ENCODE measurements around the gene PKNOX2. TPM values are rescaled to one million over a fixed set of nuclear protein-coding genes. Genes with fewer than 3 reads are reported as not detected.

Gene PKNOX2
- total and polyA plus RNA-seq, 10 of the 15 experiments (the other 5 are each of a cell fraction or from before 2014, with no cell fraction given), result not detected

DNA sequence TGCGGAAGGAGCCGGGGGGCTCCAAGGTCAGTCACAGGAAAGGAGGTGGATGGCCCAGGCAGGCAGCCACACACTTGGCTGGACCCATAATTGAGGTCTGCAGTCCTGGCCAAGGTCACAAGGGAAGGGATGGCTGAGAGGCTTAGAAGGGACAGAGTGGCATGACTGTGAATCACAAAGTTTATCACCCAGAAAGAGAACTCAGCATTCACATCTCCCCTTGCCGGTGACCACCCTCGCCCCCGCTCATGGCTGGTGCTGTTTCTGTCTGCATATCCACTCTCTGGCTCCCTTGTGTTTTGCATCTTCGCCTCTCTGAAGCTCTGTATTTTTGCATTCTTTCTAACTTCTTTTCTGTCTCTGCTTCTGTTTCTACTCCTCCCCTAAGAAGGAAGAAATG, 214.0 kb downstream of the PKNOX2 start:
- in situ Hi-C loops (cut with MboI) (no loop called here), intact Hi-C loops (cut with micrococcal nuclease; ENCODE audit: unreplicated experiment) (no loop called here)
- Histone ChIP-seq H4K20me1 (ENCODE audit: control insufficient read depth, insufficient read depth) (no peaks in the 10 kb centered on the region), H3K27me3 (replicated peaks in 1 of 2; ENCODE audit: control insufficient read depth in 2 of 2, insufficient read depth in 2 of 2, low read length in 1 of 2) (peaks cover 0 to 3% of the 10 kb centered on the region in 2 experiments; a peak in 3 of 4 replicates), H3K36me3 (ENCODE audit: control insufficient read depth in 2 of 2, insufficient read depth in 2 of 2, low read length in 1 of 2) (no peaks in the 10 kb centered on the region), H3K79me2 (ENCODE audit: control insufficient read depth, insufficient read depth, low read length) (no peaks in the 10 kb centered on the region), H3K4me1 (ENCODE audit: control insufficient read depth, insufficient read depth, low read length) (no peaks in the 10 kb centered on the region), H3K27ac (ENCODE audit: control insufficient read depth, insufficient read depth) (no peak overlapping the region), H2AFZ (ENCODE audit: control insufficient read depth, low read depth, low read length) (no peak overlapping the region), H3K4me2 (ENCODE audit: control insufficient read depth, insufficient read depth) (no peak overlapping the region), H3K9me3 (replicated peaks; ENCODE audit: control insufficient read depth, insufficient read depth, low read length) (no peaks in the 10 kb centered on the region), H3K9ac (ENCODE audit: control insufficient read depth, insufficient read depth, low read length) (no peak overlapping the region), H3K4me3 (no peak overlapping the region)
- POLR2A ChIA-PET, result interaction anchor here (0.7 kb wide), 3 partner anchors 15 to 288 kb away, joined by 3 to 7 read pairs (median 4); no protein-coding TSS in a partner anchor
- DNase-seq (ENCODE audit: low read depth, low spot score), result no peak
- CTCF ChIA-PET, result no interaction called here
- no peak for FAIRE-seq
- no peak for TF ChIP-seq RCOR1 (conservative IDR thresholded peaks at IDR 0.05; ENCODE audit: low read depth, low read length)
- no peak for TF ChIP-seq IRF4 (IDR thresholded peaks at IDR 0.05; ENCODE audit: low read depth, low read length)
- no peak for TF ChIP-seq EED (IDR thresholded peaks at IDR 0.05; ENCODE audit: low read depth)
- TF ChIP-seq, protein P1, sequence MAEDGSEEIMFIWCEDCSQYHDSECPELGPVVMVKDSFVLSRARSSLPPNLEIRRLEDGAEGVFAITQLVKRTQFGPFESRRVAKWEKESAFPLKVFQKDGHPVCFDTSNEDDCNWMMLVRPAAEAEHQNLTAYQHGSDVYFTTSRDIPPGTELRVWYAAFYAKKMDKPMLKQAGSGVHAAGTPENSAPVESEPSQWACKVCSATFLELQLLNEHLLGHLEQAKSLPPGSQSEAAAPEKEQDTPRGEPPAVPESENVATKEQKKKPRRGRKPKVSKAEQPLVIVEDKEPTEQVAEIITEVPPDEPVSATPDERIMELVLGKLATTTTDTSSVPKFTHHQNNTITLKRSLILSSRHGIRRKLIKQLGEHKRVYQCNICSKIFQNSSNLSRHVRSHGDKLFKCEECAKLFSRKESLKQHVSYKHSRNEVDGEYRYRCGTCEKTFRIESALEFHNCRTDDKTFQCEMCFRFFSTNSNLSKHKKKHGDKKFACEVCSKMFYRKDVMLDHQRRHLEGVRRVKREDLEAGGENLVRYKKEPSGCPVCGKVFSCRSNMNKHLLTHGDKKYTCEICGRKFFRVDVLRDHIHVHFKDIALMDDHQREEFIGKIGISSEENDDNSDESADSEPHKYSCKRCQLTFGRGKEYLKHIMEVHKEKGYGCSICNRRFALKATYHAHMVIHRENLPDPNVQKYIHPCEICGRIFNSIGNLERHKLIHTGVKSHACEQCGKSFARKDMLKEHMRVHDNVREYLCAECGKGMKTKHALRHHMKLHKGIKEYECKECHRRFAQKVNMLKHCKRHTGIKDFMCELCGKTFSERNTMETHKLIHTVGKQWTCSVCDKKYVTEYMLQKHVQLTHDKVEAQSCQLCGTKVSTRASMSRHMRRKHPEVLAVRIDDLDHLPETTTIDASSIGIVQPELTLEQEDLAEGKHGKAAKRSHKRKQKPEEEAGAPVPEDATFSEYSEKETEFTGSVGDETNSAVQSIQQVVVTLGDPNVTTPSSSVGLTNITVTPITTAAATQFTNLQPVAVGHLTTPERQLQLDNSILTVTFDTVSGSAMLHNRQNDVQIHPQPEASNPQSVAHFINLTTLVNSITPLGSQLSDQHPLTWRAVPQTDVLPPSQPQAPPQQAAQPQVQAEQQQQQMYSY (CRISPR knock-in tag; IDR thresholded peaks at IDR 0.05), result no peak
- no peak for TF ChIP-seq POLR2AphosphoS2 (IDR thresholded peaks at IDR 0.05; ENCODE audit: low read depth, low read length)
- TF ChIP-seq MLLT1 (IDR thresholded peaks at IDR 0.05), result no peak
- no peak for TF ChIP-seq CBX3 (IDR thresholded peaks at IDR 0.05; ENCODE audit: borderline replicate concordance, low read depth)
- TF ChIP-seq, protein P2, sequence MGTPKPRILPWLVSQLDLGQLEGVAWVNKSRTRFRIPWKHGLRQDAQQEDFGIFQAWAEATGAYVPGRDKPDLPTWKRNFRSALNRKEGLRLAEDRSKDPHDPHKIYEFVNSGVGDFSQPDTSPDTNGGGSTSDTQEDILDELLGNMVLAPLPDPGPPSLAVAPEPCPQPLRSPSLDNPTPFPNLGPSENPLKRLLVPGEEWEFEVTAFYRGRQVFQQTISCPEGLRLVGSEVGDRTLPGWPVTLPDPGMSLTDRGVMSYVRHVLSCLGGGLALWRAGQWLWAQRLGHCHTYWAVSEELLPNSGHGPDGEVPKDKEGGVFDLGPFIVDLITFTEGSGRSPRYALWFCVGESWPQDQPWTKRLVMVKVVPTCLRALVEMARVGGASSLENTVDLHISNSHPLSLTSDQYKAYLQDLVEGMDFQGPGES (IDR thresholded peaks at IDR 0.05), result no peak
- TF ChIP-seq CHD2 (IDR thresholded peaks at IDR 0.05; ENCODE audit: borderline replicate concordance, low read depth, low read length), result no peak
- TF ChIP-seq HDAC6 (IDR thresholded peaks at IDR 0.05; ENCODE audit: unreplicated experiment), result no peak
- no peak for TF ChIP-seq RAD21 (IDR thresholded peaks at IDR 0.05; ENCODE audit: insufficient read depth, low read depth, low read length)
- no peak for TF ChIP-seq SUZ12 (IDR thresholded peaks at IDR 0.05; ENCODE audit: unreplicated experiment)
- SMC1A ChIA-PET (ENCODE audit: uncharacterized antibody, unreplicated experiment), result interaction anchor here (1.4 kb wide), 1 partner anchor 22 kb away, joined by 3 read pairs; no protein-coding TSS in a partner anchor
- ATAC-seq, result no peak
- BruUV-seq (replicated peaks), result no TSS peak
- RAD21 ChIA-PET (ENCODE audit: unreplicated experiment), result no interaction called here
- 46% methylated on average over 6 of the region's 6 CpGs for WGBS (ENCODE audit: insufficient coverage, insufficient replicate concordance, low lambda C conversion rate, missing lambda C conversion rate)

Measured in GM12878 (cell line).